Trophoblast cell (in vitro differentiated cells and primary cell): Measurements from ENCODE around the gene GATB.

Experiments
- DNase-seq, 2 donors: peaks; one replicate each; pipeline ENCODE4 v3.0.0-alpha.2; 2016
- H2AFZ ChIP-seq: 2 replicates; pipeline ENCODE4 v1.6.1; 2013; ENCODE audit warnings: low read length, moderate library complexity, mild to moderate bottlenecking; ENCODE audit not compliant: insufficient read depth, poor library complexity
- H2AK5ac ChIP-seq: 2 replicates; pipeline ENCODE4 v1.6.1; 2013; ENCODE audit warnings: mild to moderate bottlenecking, low read length
- H2BK120ac ChIP-seq: 2 replicates; pipeline ENCODE4 v1.6.1; 2013; ENCODE audit warnings: low read length, mild to moderate bottlenecking, moderate library complexity; ENCODE audit not compliant: insufficient read depth, poor library complexity
- H2BK12ac ChIP-seq: 2 replicates; pipeline ENCODE4 v1.6.1; 2013; ENCODE audit warnings: mild to moderate bottlenecking, low read length, moderate library complexity
- H2BK5ac ChIP-seq: 2 replicates; pipeline ENCODE4 v1.6.1; 2013; ENCODE audit warnings: low read length, low read depth, moderate library complexity, mild to moderate bottlenecking; ENCODE audit not compliant: poor library complexity
- H3K14ac ChIP-seq: 2 replicates; pipeline ENCODE4 v1.6.1; 2013; ENCODE audit warnings: mild to moderate bottlenecking, low read length
- H3K18ac ChIP-seq: 2 replicates; pipeline ENCODE4 v1.6.1; 2013; ENCODE audit warnings: mild to moderate bottlenecking, low read length
- H3K23ac ChIP-seq: 2 replicates; pipeline ENCODE4 v1.6.1; 2013; ENCODE audit warnings: low read length
- H3K27ac ChIP-seq: 2 replicates; pipeline ENCODE4 v1.5.1; 2013; ENCODE audit warnings: low read depth, mild to moderate bottlenecking, inconsistent platforms, low read length, moderate library complexity
- H3K27me3 ChIP-seq: 2 replicates; pipeline ENCODE4 v1.6.1; 2013; ENCODE audit warnings: inconsistent platforms, mild to moderate bottlenecking, low read length, moderate library complexity; ENCODE audit not compliant: insufficient read depth
- H3K36me3 ChIP-seq, 2 experiments: 1 replicate in 1 of 2; 2 replicates in 1 of 2; pipeline ENCODE4 v1.6.1; 2013; ENCODE audit warnings: low read length in 2 of 2, mild to moderate bottlenecking in 2 of 2, moderate library complexity in 1 of 2; ENCODE audit not compliant: insufficient read depth in 2 of 2, control insufficient read depth in 1 of 2
- H3K4ac ChIP-seq: 2 replicates; pipeline ENCODE4 v1.6.1; 2013; ENCODE audit warnings: low read depth, mild to moderate bottlenecking, low read length, moderate library complexity
- H3K4me1 ChIP-seq, 2 experiments: 1 replicate in 1 of 2; 2 replicates in 1 of 2; pipeline ENCODE4 v1.6.1; 2013; ENCODE audit warnings: low read length in 2 of 2, mild to moderate bottlenecking in 2 of 2, moderate library complexity in 1 of 2; ENCODE audit not compliant: insufficient read depth in 2 of 2, control insufficient read depth in 1 of 2
- H3K4me2 ChIP-seq: 2 replicates; pipeline ENCODE4 v1.6.1; 2013; ENCODE audit warnings: inconsistent platforms, mild to moderate bottlenecking, low read length, moderate library complexity
- H3K4me3 ChIP-seq: 2 replicates; pipeline ENCODE4 v1.5.1; 2013; ENCODE audit warnings: mild to moderate bottlenecking, low read depth, low read length, inconsistent platforms
- H3K79me1 ChIP-seq: one replicate; pipeline ENCODE4 v1.6.1; 2013; ENCODE audit warnings: low read length
- H3K79me2 ChIP-seq: 2 replicates; pipeline ENCODE4 v1.6.1; 2013; ENCODE audit warnings: low read length, mild to moderate bottlenecking; ENCODE audit not compliant: control insufficient read depth, insufficient read depth, poor library complexity
- H3K9ac ChIP-seq: 2 replicates; pipeline ENCODE4 v1.6.1; 2013; ENCODE audit warnings: mild to moderate bottlenecking, low read length
- H3K9me3 ChIP-seq: 2 replicates; pipeline ENCODE4 v1.6.1; 2013; ENCODE audit warnings: low read depth, mild to moderate bottlenecking, control low read depth, inconsistent platforms, low read length; ENCODE audit not compliant: insufficient read depth
- H4K12ac ChIP-seq: 2 replicates; pipeline ENCODE4 v1.6.1; 2013; ENCODE audit warnings: low read depth, mild to moderate bottlenecking, low read length, moderate library complexity
- H4K8ac ChIP-seq: 2 replicates; pipeline ENCODE4 v1.6.1; 2013; ENCODE audit warnings: low read depth, mild to moderate bottlenecking, low read length, moderate library complexity
- H4K91ac ChIP-seq: one replicate; pipeline ENCODE4 v1.6.1; 2013; ENCODE audit warnings: low read depth, mild to moderate bottlenecking, low read length, moderate library complexity
- WGBS: extraction: QIAGEN DNeasy Blood & Tissue Kit; methylation state at CpG from one replicate; pipeline ENCODE4 v1.1.7; 2013; ENCODE audit warnings: missing lambda C conversion rate; ENCODE audit not compliant: insufficient read length, insufficient coverage; ENCODE audit errors: extremely low coverage; 5-methylcytosine and 5-hydroxymethylcytosine counted together

The GATB gene

DNA sequence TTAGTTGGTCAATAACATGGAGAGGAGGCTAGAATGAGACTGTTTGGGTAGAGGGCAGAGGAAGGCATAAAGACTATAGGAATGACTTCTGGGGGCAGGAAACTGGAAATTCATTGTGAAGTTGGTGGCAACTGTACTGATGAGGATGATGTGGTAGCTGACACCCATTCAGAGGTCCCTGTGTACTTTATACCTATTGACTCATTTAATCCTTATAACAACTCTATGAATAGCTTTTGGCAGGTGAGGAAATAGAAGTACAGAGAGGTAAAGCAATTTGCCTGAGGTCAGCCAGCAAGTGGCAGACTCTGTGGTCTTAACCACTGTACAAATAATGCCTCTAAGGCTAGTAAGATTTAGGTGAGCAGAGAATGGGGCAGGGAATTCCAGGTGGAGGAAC, 100.1 kb downstream of the GATB start:
- Histone ChIP-seq H3K9me3 (peaks cover 1% of the 10 kb centered on the region), H3K4ac (no peak overlapping the region), H3K14ac (no peak overlapping the region), H3K4me3 (no peak overlapping the region), H4K8ac (no peak overlapping the region), H3K23ac (peak overlapping the region; percentile 25), H3K27me3 (no peaks in the 10 kb centered on the region), H2BK12ac (no peak overlapping the region), H3K4me1 (peaks cover 0 to 7% of the 10 kb centered on the region in 2 experiments), H3K27ac (no peak overlapping the region), H3K9ac (no peak overlapping the region), H2AFZ (no peak overlapping the region), H2BK120ac (no peak overlapping the region), H4K91ac (no peak overlapping the region), H3K79me2 (no peaks in the 10 kb centered on the region), H3K79me1 (no peaks in the 10 kb centered on the region), H3K36me3 (peaks cover 4% of the 10 kb centered on the region in 2 experiments), H4K12ac (no peak overlapping the region), H2AK5ac (no peak overlapping the region), H3K18ac (no peak overlapping the region), H2BK5ac (no peak overlapping the region), H3K4me2 (no peak overlapping the region)
- no peak for DNase-seq

- H3K9me3 ChIP-seq = peaks cover 1% of the 10 kb centered on the region
- H3K14ac ChIP-seq = no peak overlapping the region
- no peak overlapping the region for H2BK12ac ChIP-seq
- H3K4ac ChIP-seq = no peak overlapping the region
- H3K27me3 ChIP-seq = no peaks in the 10 kb centered on the region
- no peaks in the 10 kb centered on the region for H3K79me1 ChIP-seq
- WGBS = no CpG with 5 or more reads among the region's 12 CpGs
- H3K4me2 ChIP-seq = no peak overlapping the region
- H3K18ac ChIP-seq = no peak overlapping the region
- no peak overlapping the region for H4K8ac ChIP-seq
- H4K91ac ChIP-seq = no peak overlapping the region
- no peaks in the 10 kb centered on the region for H3K79me2 ChIP-seq
- no peak overlapping the region for H2BK120ac ChIP-seq
- no peak overlapping the region for H3K9ac ChIP-seq
- H3K4me1 ChIP-seq = peaks cover 0 to 7% of the 10 kb centered on the region in 2 experiments
- no peak for DNase-seq
- H2AK5ac ChIP-seq = no peak overlapping the region
- H3K27ac ChIP-seq = no peak overlapping the region
- H4K12ac ChIP-seq = no peak overlapping the region
- H3K36me3 ChIP-seq = peaks cover 4% of the 10 kb centered on the region in 2 experiments
- H2AFZ ChIP-seq = no peak overlapping the region
- H3K4me3 ChIP-seq = no peak overlapping the region
- no peak overlapping the region for H2BK5ac ChIP-seq
- no peak overlapping the region for H3K23ac ChIP-seq
Measured at GRCh38 chr4:151659601-151660364, 101.0 kb downstream of the GATB start.

DNA sequence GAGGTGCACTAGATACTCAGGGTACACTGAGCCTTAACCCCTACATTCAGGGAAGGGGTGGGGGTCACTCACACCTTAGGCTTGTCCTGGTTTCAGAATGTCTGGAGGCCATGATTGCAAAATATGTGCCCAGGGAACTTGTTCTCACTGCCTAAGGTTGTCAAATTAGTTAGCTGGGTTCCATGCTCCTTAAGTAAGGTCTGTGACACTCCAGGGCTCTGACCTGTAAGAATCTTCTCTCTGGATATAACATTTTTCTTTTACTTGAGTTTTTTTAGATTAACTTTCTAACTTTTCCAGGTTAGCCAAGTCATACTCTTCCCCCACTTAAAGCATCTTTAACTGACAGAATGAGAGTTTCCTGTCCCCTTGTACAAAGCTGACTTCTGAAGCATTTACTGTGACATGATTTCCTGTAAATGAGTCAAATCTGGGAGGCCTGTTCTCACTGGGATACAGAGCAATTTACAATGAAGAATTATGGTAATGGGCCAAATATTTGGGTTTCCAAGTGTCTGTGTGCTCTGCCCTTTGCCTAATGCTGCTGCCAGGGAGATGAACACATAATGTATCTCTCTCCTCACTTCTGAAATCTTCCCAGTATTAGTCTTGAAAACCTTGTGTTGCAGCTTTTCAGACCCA, 101.7 kb downstream of the GATB start:
- Histone ChIP-seq H3K4ac (no peak overlapping the region), H3K79me2 (no peaks in the 10 kb centered on the region), H4K8ac (no peak overlapping the region), H3K27ac (no peak overlapping the region), H3K4me2 (no peak overlapping the region), H3K4me3 (no peak overlapping the region), H2BK120ac (no peak overlapping the region), H3K23ac (no peak overlapping the region), H2AK5ac (no peak overlapping the region), H3K4me1 (peaks cover 0 to 5% of the 10 kb centered on the region in 2 experiments), H4K12ac (no peak overlapping the region), H3K9ac (no peak overlapping the region), H3K36me3 (peaks cover 4% of the 10 kb centered on the region in 2 experiments), H3K79me1 (no peaks in the 10 kb centered on the region), H3K18ac (no peak overlapping the region), H2AFZ (no peak overlapping the region), H4K91ac (no peak overlapping the region), H3K9me3 (peaks cover 1% of the 10 kb centered on the region), H2BK12ac (no peak overlapping the region), H2BK5ac (no peak overlapping the region), H3K14ac (no peak overlapping the region), H3K27me3 (no peaks in the 10 kb centered on the region)
- DNase-seq = no peak

DNA sequence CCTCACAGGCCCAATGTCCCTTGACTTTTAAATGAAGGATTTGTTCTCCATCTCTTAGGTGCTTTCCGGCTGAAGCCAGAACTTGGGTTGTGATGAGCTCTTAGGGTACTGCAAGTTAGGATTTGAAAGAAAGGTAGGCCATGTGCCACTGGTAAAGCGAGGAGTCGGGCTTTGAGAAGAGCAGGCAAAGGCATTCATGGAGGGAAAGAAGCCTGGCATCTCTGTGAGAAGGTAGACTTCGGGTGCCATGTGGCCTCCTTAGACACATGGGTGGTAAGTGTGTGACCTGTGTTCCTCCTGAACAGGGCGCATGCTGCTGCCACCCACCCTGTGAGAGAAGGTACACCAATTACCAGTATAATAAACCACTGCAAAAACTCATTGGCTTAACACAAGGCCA, 102.9 kb downstream of the GATB start:
- Histone ChIP-seq H3K4me2 (no peak overlapping the region), H3K18ac (no peak overlapping the region), H3K9ac (no peak overlapping the region), H3K79me1 (no peaks in the 10 kb centered on the region), H2BK120ac (no peak overlapping the region), H2BK12ac (no peak overlapping the region), H3K23ac (no peak overlapping the region), H4K12ac (no peak overlapping the region), H3K4ac (no peak overlapping the region), H3K4me3 (no peak overlapping the region), H4K8ac (no peak overlapping the region), H3K4me1 (peaks cover 0 to 4% of the 10 kb centered on the region in 2 experiments), H2AK5ac (no peak overlapping the region), H3K36me3 (peaks cover 4% of the 10 kb centered on the region in 2 experiments), H3K9me3 (peaks cover 1% of the 10 kb centered on the region), H3K14ac (no peak overlapping the region), H4K91ac (no peak overlapping the region), H2AFZ (no peak overlapping the region), H3K27me3 (no peaks in the 10 kb centered on the region), H3K79me2 (no peaks in the 10 kb centered on the region), H2BK5ac (no peak overlapping the region), H3K27ac (no peak overlapping the region)
- DNase-seq = no peak
- WGBS = no CpG with 5 or more reads among the region's 5 CpGs
